ENCODE measurements around the gene SPOCK2.
"Not testable (repeated sequence)": the region's sequence is repeated elsewhere in the genome, so short reads cannot be mapped to it uniquely, and the experiment has no call there.

The SPOCK2 gene

GRCh38 chr10:72038458-72039001 lies 49.8 kb downstream of the SPOCK2 start:
- no peak overlapping the region for H3K4me3 ChIP-seq (ENCODE audit: low read depth, low read length)
- TF ChIP-seq, protein P1, sequence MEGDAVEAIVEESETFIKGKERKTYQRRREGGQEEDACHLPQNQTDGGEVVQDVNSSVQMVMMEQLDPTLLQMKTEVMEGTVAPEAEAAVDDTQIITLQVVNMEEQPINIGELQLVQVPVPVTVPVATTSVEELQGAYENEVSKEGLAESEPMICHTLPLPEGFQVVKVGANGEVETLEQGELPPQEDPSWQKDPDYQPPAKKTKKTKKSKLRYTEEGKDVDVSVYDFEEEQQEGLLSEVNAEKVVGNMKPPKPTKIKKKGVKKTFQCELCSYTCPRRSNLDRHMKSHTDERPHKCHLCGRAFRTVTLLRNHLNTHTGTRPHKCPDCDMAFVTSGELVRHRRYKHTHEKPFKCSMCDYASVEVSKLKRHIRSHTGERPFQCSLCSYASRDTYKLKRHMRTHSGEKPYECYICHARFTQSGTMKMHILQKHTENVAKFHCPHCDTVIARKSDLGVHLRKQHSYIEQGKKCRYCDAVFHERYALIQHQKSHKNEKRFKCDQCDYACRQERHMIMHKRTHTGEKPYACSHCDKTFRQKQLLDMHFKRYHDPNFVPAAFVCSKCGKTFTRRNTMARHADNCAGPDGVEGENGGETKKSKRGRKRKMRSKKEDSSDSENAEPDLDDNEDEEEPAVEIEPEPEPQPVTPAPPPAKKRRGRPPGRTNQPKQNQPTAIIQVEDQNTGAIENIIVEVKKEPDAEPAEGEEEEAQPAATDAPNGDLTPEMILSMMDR (IDR thresholded peaks at IDR 0.05; ENCODE audit: low read depth, low read length), result no peak

- no peak overlapping the region for H3K4me3 ChIP-seq (ENCODE audit: low read depth, low read length)
- TF ChIP-seq, protein P1 (IDR thresholded peaks at IDR 0.05; ENCODE audit: low read depth, low read length), result no peak
Measured at GRCh38 chr10:72037811-72038210, 50.5 kb downstream of the SPOCK2 start.

DNA sequence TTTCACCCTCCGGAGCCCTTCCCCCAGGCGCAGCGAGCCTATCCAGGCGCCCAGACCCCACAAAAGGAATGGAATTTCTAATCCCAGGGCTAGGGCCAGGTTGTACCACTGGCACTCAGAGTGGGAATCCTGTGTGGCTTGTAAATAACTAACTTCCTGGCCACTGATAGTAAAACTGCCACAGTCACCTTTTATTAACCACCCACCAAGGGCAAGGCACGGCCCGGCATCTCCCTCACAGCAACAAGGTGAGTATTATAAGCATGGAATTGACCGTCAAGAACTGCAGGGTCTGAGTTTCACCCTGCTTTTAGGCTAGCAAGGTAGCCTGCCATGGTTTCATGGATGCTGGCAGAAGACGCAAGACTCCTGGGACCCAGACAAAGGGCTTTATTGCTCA lies 51.1 kb downstream of the SPOCK2 start:
- TF ChIP-seq, protein P1 (IDR thresholded peaks at IDR 0.05; ENCODE audit: low read depth, low read length), result no peak
- H3K4me3 ChIP-seq (ENCODE audit: low read depth, low read length), result no peak overlapping the region

GRCh38 chr10:72035252-72035887 lies 53.0 kb downstream of the SPOCK2 start:
- TF ChIP-seq, protein P1 (IDR thresholded peaks at IDR 0.05; ENCODE audit: low read depth, low read length), result no peak
- H3K4me3 ChIP-seq (ENCODE audit: low read depth, low read length), result no peak overlapping the region

DNA sequence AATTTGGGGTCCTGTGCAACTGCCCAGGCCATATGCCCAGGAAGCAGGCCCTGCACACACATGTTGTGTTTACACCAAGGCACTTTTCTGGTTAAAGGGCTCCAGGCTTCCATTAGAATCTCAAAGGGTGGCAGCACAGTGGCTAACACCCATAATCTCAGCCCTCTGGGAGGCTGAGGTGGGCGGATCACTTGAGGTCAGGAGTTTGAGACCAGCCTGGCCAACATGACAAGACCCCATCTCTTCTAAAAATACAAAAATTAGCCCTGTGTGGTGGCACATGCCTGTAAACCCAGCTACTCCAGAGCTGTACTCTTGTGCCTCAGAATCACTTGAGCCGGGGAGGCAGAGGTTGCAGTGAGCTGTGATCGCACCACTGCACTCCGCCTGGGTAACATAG lies 53.6 kb downstream of the SPOCK2 start:
- TF ChIP-seq, protein P1 (IDR thresholded peaks at IDR 0.05; ENCODE audit: low read depth, low read length), result no peak
- H3K4me3 ChIP-seq (ENCODE audit: low read depth, low read length), result no peak overlapping the region

DNA sequence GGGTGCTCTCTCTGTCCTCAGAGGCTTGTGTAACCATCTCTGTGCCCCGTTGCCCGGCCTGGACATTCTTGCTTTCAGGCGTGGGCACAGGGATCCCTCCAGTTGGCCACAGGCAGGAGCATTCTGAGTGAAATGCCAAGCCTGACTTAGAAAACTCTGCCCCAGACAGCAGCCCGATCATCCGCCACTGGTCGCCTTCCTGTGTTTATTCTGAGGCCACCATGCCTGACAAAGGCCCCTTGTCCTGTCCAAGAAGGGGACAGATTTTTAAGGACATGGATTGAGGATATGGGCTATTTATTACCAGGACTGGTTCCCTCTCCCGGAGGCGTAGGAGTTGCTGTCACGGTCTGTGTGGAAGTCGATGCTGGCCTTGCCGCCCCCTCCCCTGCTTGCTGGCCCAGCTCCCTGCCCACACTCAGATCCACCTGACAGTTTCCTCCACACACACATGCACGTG lies 54.3 kb downstream of the SPOCK2 start:
- H3K4me3 ChIP-seq (ENCODE audit: low read depth, low read length), result no peak overlapping the region
- TF ChIP-seq, protein P1 (IDR thresholded peaks at IDR 0.05; ENCODE audit: low read depth, low read length), result no peak

- H3K4me3 ChIP-seq (ENCODE audit: low read depth, low read length), result not testable (repeated sequence)
Measured at GRCh38 chr10:72032409-72033162, 55.8 kb downstream of the SPOCK2 start.

Data from WI38 (cell line).